IPS-20b (cell line): ENCODE results near the gene MDM1.

Experiments used
- H3K27ac ChIP-seq: one replicate; pipeline ENCODE4 v1.5.1; 2013; ENCODE audit warnings: low read length
- H3K27me3 ChIP-seq: 2 replicates; pipeline ENCODE4 v1.6.1; 2013; ENCODE audit warnings: mild to moderate bottlenecking, low read length, inconsistent platforms; ENCODE audit not compliant: insufficient read depth
- H3K36me3 ChIP-seq: 2 replicates; pipeline ENCODE4 v1.6.1; 2013; ENCODE audit warnings: low read depth, mild to moderate bottlenecking, inconsistent platforms, low read length, moderate library complexity; ENCODE audit not compliant: insufficient read depth
- H3K4me1 ChIP-seq: 2 replicates; pipeline ENCODE4 v1.6.1; 2013; ENCODE audit warnings: mild to moderate bottlenecking, control low read depth, inconsistent platforms, low read length, moderate library complexity; ENCODE audit not compliant: insufficient read depth
- H3K4me3 ChIP-seq: 2 replicates; pipeline ENCODE4 v1.5.1; 2013; ENCODE audit warnings: mild to moderate bottlenecking, low read length, inconsistent platforms
- H3K9ac ChIP-seq: 2 replicates; pipeline ENCODE4 v1.6.1; 2013; ENCODE audit warnings: low read depth, mild to moderate bottlenecking, inconsistent platforms, low read length, moderate library complexity
- H3K9me3 ChIP-seq: 2 replicates; pipeline ENCODE4 v1.6.1; 2013; ENCODE audit warnings: mild to moderate bottlenecking, low read depth, low read length, inconsistent platforms; ENCODE audit not compliant: insufficient read depth

The MDM1 gene

GRCh38 chr12:68305278-68305677 lies 26.9 kb downstream of the MDM1 start:
- H3K4me3 ChIP-seq: no peak overlapping the region
- H3K36me3 ChIP-seq: peaks cover 40% of the 10 kb centered on the region

GRCh38 chr12:68304626-68305025 lies 27.5 kb downstream of the MDM1 start:
- no peak overlapping the region for H3K4me3 ChIP-seq
- H3K36me3 ChIP-seq: peaks cover 34% of the 10 kb centered on the region; the same call in 1 of the 2 replicates
- H3K9ac ChIP-seq: no peak overlapping the region
- H3K27me3 ChIP-seq: no peaks in the 10 kb centered on the region
- H3K27ac ChIP-seq: no peak overlapping the region
- H3K4me1 ChIP-seq: no peaks in the 10 kb centered on the region
- H3K9me3 ChIP-seq: no peaks in the 10 kb centered on the region

More at GRCh38 chr12:68305278-68305677, 26.9 kb downstream of the MDM1 start:
- H3K9me3 ChIP-seq: no peaks in the 10 kb centered on the region
- H3K9ac ChIP-seq: no peak overlapping the region
- H3K4me1 ChIP-seq: no peaks in the 10 kb centered on the region
- no peaks in the 10 kb centered on the region for H3K27me3 ChIP-seq
- no peak overlapping the region for H3K27ac ChIP-seq

- H3K4me3 ChIP-seq: no peak overlapping the region
- H3K27ac ChIP-seq: no peak overlapping the region
- no peak overlapping the region for H3K9ac ChIP-seq
- no peaks in the 10 kb centered on the region for H3K27me3 ChIP-seq
- no peaks in the 10 kb centered on the region for H3K9me3 ChIP-seq
- peaks cover 27% of the 10 kb centered on the region; the same call in 1 of the 2 replicates for H3K36me3 ChIP-seq
- no peaks in the 10 kb centered on the region for H3K4me1 ChIP-seq
These were observed 28.3 kb downstream of the MDM1 start for GRCh38 chr12:68303850-68304249.

- no peak overlapping the region for H3K9ac ChIP-seq
- H3K4me3 ChIP-seq: no peak overlapping the region
- 0 out of 2 replicates have a peak, but pooled peaks cover 6% of the 10 kb centered on the region for H3K36me3 ChIP-seq
- no peaks in the 10 kb centered on the region for H3K9me3 ChIP-seq
- no peaks in the 10 kb centered on the region for H3K4me1 ChIP-seq
- H3K27ac ChIP-seq: no peak overlapping the region
- H3K27me3 ChIP-seq: no peaks in the 10 kb centered on the region
These were observed 34.2 kb downstream of the MDM1 start for GRCh38 chr12:68297929-68298328.

GRCh38 chr12:68294251-68294650 lies 37.9 kb downstream of the MDM1 start:
- no peak overlapping the region for H3K27ac ChIP-seq
- H3K9me3 ChIP-seq: no peaks in the 10 kb centered on the region
- no peaks in the 10 kb centered on the region for H3K27me3 ChIP-seq
- no peaks in the 10 kb centered on the region for H3K36me3 ChIP-seq
- H3K4me1 ChIP-seq: no peaks in the 10 kb centered on the region
- no peak overlapping the region for H3K9ac ChIP-seq
- H3K4me3 ChIP-seq: no peak overlapping the region

GRCh38 chr12:68293347-68293746 lies 38.8 kb downstream of the MDM1 start:
- Histone ChIP-seq H3K36me3 (no peaks in the 10 kb centered on the region), H3K4me1 (no peaks in the 10 kb centered on the region), H3K9ac (no peak overlapping the region), H3K27ac (no peak overlapping the region), H3K27me3 (no peaks in the 10 kb centered on the region), H3K9me3 (no peaks in the 10 kb centered on the region), H3K4me3 (no peak overlapping the region)

GRCh38 chr12:68292151-68292943 lies 39.8 kb downstream of the MDM1 start:
- H3K4me3 ChIP-seq: no peak overlapping the region
- no peaks in the 10 kb centered on the region for H3K4me1 ChIP-seq
- no peaks in the 10 kb centered on the region for H3K27me3 ChIP-seq
- no peak overlapping the region for H3K27ac ChIP-seq
- H3K36me3 ChIP-seq: no peaks in the 10 kb centered on the region
- no peaks in the 10 kb centered on the region for H3K9me3 ChIP-seq
- no peak overlapping the region for H3K9ac ChIP-seq

GRCh38 chr12:68291396-68292036 lies 40.6 kb downstream of the MDM1 start:
- Histone ChIP-seq H3K27ac (no peak overlapping the region), H3K4me1 (no peaks in the 10 kb centered on the region), H3K36me3 (no peaks in the 10 kb centered on the region), H3K9me3 (no peaks in the 10 kb centered on the region), H3K27me3 (no peaks in the 10 kb centered on the region), H3K4me3 (no peak overlapping the region), H3K9ac (no peak overlapping the region)

- H3K4me3 ChIP-seq: no peak overlapping the region
- H3K9ac ChIP-seq: no peak overlapping the region
- H3K4me1 ChIP-seq: no peaks in the 10 kb centered on the region
- no peaks in the 10 kb centered on the region for H3K36me3 ChIP-seq
- H3K27me3 ChIP-seq: no peaks in the 10 kb centered on the region
- H3K9me3 ChIP-seq: no peaks in the 10 kb centered on the region
- H3K27ac ChIP-seq: no peak overlapping the region
These were observed 42.0 kb downstream of the MDM1 start for GRCh38 chr12:68290126-68290525.

- no peaks in the 10 kb centered on the region for H3K4me1 ChIP-seq
- no peaks in the 10 kb centered on the region for H3K36me3 ChIP-seq
- no peak overlapping the region for H3K9ac ChIP-seq
- H3K27me3 ChIP-seq: no peaks in the 10 kb centered on the region
- H3K4me3 ChIP-seq: no peak overlapping the region
- no peaks in the 10 kb centered on the region for H3K9me3 ChIP-seq
- H3K27ac ChIP-seq: no peak overlapping the region
These were observed 45.1 kb downstream of the MDM1 start for GRCh38 chr12:68287106-68287505.

- H3K27ac ChIP-seq: no peak overlapping the region
- H3K4me1 ChIP-seq: no peaks in the 10 kb centered on the region; the same call in 1 of the 2 replicates
- H3K4me3 ChIP-seq: no peak overlapping the region
- H3K27me3 ChIP-seq: no peaks in the 10 kb centered on the region
- H3K9me3 ChIP-seq: no peaks in the 10 kb centered on the region
- no peak overlapping the region for H3K9ac ChIP-seq
- H3K36me3 ChIP-seq: no peaks in the 10 kb centered on the region
These were observed 45.8 kb downstream of the MDM1 start for GRCh38 chr12:68286396-68286795.

GRCh38 chr12:68285541-68285940 lies 46.6 kb downstream of the MDM1 start:
- Histone ChIP-seq H3K9ac (no peak overlapping the region), H3K27me3 (no peaks in the 10 kb centered on the region), H3K27ac (no peak overlapping the region), H3K36me3 (no peaks in the 10 kb centered on the region), H3K9me3 (no peaks in the 10 kb centered on the region), H3K4me1 (peaks cover 8% of the 10 kb centered on the region; the same call in 1 of the 2 replicates), H3K4me3 (no peak overlapping the region)
